Chondrocyte (in vitro differentiated cells): ENCODE data around the gene LTB. TPM values are rescaled to one million over a fixed set of nuclear protein-coding genes. Genes with fewer than 3 reads are reported as not detected.

Source experiments
- DNase-seq: peaks from one replicate; pipeline ENCODE4 v3.0.0; 2021; ENCODE audit warnings: mixed read lengths, low spot score
- H3K27ac Mint-ChIP-seq: one replicate; pipeline ENCODE4 v1.8.0; 2021; ENCODE audit warnings: mild to moderate bottlenecking, moderate library complexity, mixed read lengths; ENCODE audit not compliant: unreplicated experiment
- H3K27me3 Mint-ChIP-seq: 2 replicates; pipeline ENCODE4 v1.8.0; 2021; ENCODE audit warnings: low read depth, mixed read lengths
- H3K36me3 Mint-ChIP-seq: 2 replicates; pipeline ENCODE4 v1.8.0; 2021; ENCODE audit warnings: low read depth, mixed read lengths
- H3K4me1 Mint-ChIP-seq: 2 replicates; pipeline ENCODE4 v1.8.0; 2021; ENCODE audit warnings: low read depth, mild to moderate bottlenecking, mixed read lengths
- H3K4me3 Mint-ChIP-seq: one replicate; pipeline ENCODE4 v1.8.0; 2021; ENCODE audit warnings: mild to moderate bottlenecking, moderate library complexity, mixed read lengths; ENCODE audit not compliant: unreplicated experiment
- H3K9me3 Mint-ChIP-seq: 2 replicates; pipeline ENCODE4 v1.8.0; 2021; ENCODE audit warnings: low read depth, mixed read lengths
- total RNA-seq: library from RNA; stranded (reverse); gene quantifications from 3 replicates; pipeline ENCODE4 v1.2.1, GENCODE V29; 2021
- TF ChIP-seq, protein P1 (sequence below): fragments of 200-600 bp; sonication (generic); IDR thresholded peaks from 2 replicates; pipeline ENCODE4 v1.5.0; 2021; ENCODE audit warnings: antibody characterized with exemption, mild to moderate bottlenecking, moderate library complexity

The LTB gene
- total RNA-seq, 1 donor from 2014 or later = not detected

- H3K27ac Mint-ChIP-seq = no peak overlapping the region
Observed at GRCh38 chr6:31586599-31587281, 4.5 kb upstream of the LTB start.

GRCh38 chr6:31586008-31586407, 3.8 kb upstream of the LTB start, which contains the start of gene LST1:
Gene LST1, plus strand, starts transcription at chr6:31586277. Its CDS starts 1,023 bp downstream, at chr6:31587300.
- Mint-ChIP-seq H3K9me3 (no peaks in the 10 kb centered on the region), H3K27me3 (no peaks in the 10 kb centered on the region), H3K36me3 (no peaks in the 10 kb centered on the region), H3K4me3 (no peak within 1 kb of the TSS), H3K4me1 (peaks cover 10% of the 10 kb centered on the region), H3K27ac (no peak within 1 kb of the TSS)
- no peak for DNase-seq
- TF ChIP-seq, protein P1, sequence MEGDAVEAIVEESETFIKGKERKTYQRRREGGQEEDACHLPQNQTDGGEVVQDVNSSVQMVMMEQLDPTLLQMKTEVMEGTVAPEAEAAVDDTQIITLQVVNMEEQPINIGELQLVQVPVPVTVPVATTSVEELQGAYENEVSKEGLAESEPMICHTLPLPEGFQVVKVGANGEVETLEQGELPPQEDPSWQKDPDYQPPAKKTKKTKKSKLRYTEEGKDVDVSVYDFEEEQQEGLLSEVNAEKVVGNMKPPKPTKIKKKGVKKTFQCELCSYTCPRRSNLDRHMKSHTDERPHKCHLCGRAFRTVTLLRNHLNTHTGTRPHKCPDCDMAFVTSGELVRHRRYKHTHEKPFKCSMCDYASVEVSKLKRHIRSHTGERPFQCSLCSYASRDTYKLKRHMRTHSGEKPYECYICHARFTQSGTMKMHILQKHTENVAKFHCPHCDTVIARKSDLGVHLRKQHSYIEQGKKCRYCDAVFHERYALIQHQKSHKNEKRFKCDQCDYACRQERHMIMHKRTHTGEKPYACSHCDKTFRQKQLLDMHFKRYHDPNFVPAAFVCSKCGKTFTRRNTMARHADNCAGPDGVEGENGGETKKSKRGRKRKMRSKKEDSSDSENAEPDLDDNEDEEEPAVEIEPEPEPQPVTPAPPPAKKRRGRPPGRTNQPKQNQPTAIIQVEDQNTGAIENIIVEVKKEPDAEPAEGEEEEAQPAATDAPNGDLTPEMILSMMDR = no peak

More at GRCh38 chr6:31586599-31587281, 4.5 kb upstream of the LTB start:
- peaks cover 2% of the 10 kb centered on the region for H3K4me1 Mint-ChIP-seq
- no peaks in the 10 kb centered on the region for H3K9me3 Mint-ChIP-seq
- DNase-seq = no peak
- H3K4me3 Mint-ChIP-seq = no peak overlapping the region
- H3K27me3 Mint-ChIP-seq = no peaks in the 10 kb centered on the region
- H3K36me3 Mint-ChIP-seq = no peaks in the 10 kb centered on the region
- TF ChIP-seq, protein P1 = no peak

DNA sequence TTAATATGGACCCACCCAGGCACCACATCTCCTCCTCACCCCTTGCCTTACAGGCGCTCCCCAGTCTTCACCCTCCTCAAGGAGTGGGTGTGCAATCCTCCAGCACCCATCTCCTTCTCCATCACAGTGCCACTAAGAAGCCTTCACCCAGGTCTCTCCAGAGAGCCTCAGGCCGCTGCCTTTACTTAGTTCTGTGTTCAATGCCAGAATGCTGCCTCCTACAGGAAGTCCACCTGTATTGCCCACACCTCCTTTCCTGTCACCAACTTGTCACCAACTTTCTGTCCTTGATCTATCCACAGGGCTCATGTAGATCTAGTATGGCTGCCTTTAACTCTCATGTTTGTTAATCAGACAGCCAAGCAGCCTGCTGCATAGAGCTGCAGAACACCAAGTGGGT, 3.3 kb upstream of the LTB start:
- peaks cover 12% of the 10 kb centered on the region for H3K4me1 Mint-ChIP-seq
- DNase-seq = no peak
- H3K4me3 Mint-ChIP-seq = no peak overlapping the region
- no peaks in the 10 kb centered on the region for H3K27me3 Mint-ChIP-seq
- H3K9me3 Mint-ChIP-seq = no peaks in the 10 kb centered on the region
- no peak overlapping the region for H3K27ac Mint-ChIP-seq
- no peaks in the 10 kb centered on the region for H3K36me3 Mint-ChIP-seq
- TF ChIP-seq, protein P1 = peak; percentile 58

GRCh38 chr6:31581434-31582229, 592 bp downstream of the LTB start:
- no peak for DNase-seq
- no peaks in the 10 kb centered on the region for H3K9me3 Mint-ChIP-seq
- H3K27me3 Mint-ChIP-seq = no peaks in the 10 kb centered on the region
- TF ChIP-seq, protein P1 = no peak
- H3K4me1 Mint-ChIP-seq = peaks cover 16% of the 10 kb centered on the region
- peak overlapping the region; percentile 97 for H3K4me3 Mint-ChIP-seq
- H3K36me3 Mint-ChIP-seq = no peaks in the 10 kb centered on the region
- H3K27ac Mint-ChIP-seq = peak overlapping the region; percentile 58

DNA sequence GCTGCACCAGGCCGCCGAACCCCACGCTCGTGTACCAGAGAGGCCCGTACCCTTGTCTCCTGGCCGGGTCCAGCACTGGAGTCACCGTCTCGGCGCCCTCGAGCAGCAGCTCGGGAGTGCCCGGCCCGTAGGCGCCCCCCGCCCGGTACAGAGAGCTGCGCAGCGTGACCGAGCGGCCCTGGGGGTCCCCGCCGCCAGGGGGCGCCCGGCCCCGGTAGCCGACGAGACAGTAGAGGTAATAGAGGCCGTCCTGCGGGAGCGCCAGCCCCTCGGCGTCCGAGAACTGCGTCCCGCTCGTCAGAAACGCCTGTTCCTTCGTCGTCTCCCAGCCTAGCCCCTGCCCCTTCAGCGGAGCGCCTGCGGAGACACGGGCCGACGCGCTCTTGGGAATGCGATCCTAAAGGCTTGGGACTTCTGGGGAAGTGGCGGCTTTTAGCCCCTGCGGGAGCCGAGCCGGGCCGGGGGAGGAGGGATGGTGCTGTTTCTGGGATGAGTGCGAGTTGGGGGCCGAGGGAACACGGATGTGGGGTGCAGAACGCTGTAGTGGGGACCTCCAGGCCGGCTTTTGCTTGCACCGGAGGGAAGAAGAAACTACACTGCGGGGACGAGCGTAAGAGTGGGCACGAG, 1.3 kb downstream of the LTB start:
- no peaks in the 10 kb centered on the region for H3K27me3 Mint-ChIP-seq
- no peaks in the 10 kb centered on the region for H3K36me3 Mint-ChIP-seq
- peak overlapping the region; percentile 97 for H3K4me3 Mint-ChIP-seq
- TF ChIP-seq, protein P1 = peak; percentile 100
- no peaks in the 10 kb centered on the region for H3K9me3 Mint-ChIP-seq
- peaks cover 16% of the 10 kb centered on the region for H3K4me1 Mint-ChIP-seq
- H3K27ac Mint-ChIP-seq = peak overlapping the region; percentile 58
- DNase-seq = no peak
